ENCODE measurements around the gene POLR2I.

POLR2I gene

GRCh38 chr19:36114721-36115452 lies at the start of gene POLR2I:
TSS of gene POLR2I (minus strand) at chr19:36114875. CDS start at chr19:36114856, 19 bp downstream.
- Histone ChIP-seq H3K27me3 (no peaks in the 10 kb centered on the region), H4K20me1 (peaks cover 23% of the 10 kb centered on the region), H3K4me1 (peaks cover 44% of the 10 kb centered on the region), H3K4me2 (peak within 1 kb of the TSS; percentile 95), H3K9ac (peak within 1 kb of the TSS; percentile 89), H3K36me3 (peaks cover 69% of the 10 kb centered on the region), H3K4me3 (peak within 1 kb of the TSS; percentile 93), H3K9me3 (no peaks in the 10 kb centered on the region), H3K27ac (peak within 1 kb of the TSS; percentile 81)
- TF ChIP-seq Cebpa-rat (IDR thresholded peaks at IDR 0.05) = no peak

DNA sequence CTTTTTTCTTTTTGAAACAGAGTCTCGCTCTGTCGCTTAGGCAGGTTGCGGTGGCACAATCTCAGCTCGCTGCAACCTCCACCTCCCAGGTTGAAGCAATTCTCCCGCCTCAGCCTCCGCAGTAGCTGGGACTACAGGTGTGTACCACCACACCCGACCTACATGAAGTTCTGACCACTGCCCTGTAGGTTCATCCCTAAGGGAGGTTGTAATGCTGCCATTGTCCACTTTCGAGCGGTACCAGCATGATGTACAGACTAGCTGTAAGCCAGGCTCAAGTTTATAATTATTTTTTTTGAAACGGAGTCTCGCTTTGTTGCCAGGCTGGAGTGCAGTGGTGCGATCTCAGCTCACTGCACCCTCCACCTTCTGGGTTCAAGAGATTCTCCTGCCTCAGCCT lies 49.1 kb upstream of the POLR2I start:
- Histone ChIP-seq H4K20me1 (no peaks in the 10 kb centered on the region), H3K9me3 (no peaks in the 10 kb centered on the region), H3K4me1 (no peaks in the 10 kb centered on the region), H3K27me3 (no peaks in the 10 kb centered on the region), H3K4me3 (no peak overlapping the region), H3K36me3 (peaks cover 46% of the 10 kb centered on the region), H3K4me2 (no peak overlapping the region), H3K9ac (no peak overlapping the region), H3K27ac (no peak overlapping the region)
- no peak for TF ChIP-seq Cebpa-rat (IDR thresholded peaks at IDR 0.05)

- Histone ChIP-seq H3K27me3 (no peaks in the 10 kb centered on the region), H3K27ac (no peak overlapping the region), H3K4me1 (no peaks in the 10 kb centered on the region), H4K20me1 (no peaks in the 10 kb centered on the region), H3K4me2 (no peak overlapping the region), H3K9ac (no peak overlapping the region), H3K4me3 (no peak overlapping the region), H3K36me3 (peaks cover 39% of the 10 kb centered on the region), H3K9me3 (no peaks in the 10 kb centered on the region)
- TF ChIP-seq Cebpa-rat (IDR thresholded peaks at IDR 0.05) = no peak
Measured at GRCh38 chr19:36160821-36161596, 46.3 kb upstream of the POLR2I start.

GRCh38 chr19:36153126-36153525 lies 38.5 kb upstream of the POLR2I start:
- Histone ChIP-seq H3K4me3 (no peak overlapping the region), H3K4me1 (no peaks in the 10 kb centered on the region), H3K4me2 (no peak overlapping the region), H3K27ac (no peak overlapping the region), H3K36me3 (peaks cover 55% of the 10 kb centered on the region), H3K9me3 (no peaks in the 10 kb centered on the region), H3K27me3 (no peaks in the 10 kb centered on the region), H3K9ac (no peak overlapping the region), H4K20me1 (peaks cover 13% of the 10 kb centered on the region; the same call in 1 of the 2 replicates)
- no peak for TF ChIP-seq Cebpa-rat (IDR thresholded peaks at IDR 0.05)

DNA sequence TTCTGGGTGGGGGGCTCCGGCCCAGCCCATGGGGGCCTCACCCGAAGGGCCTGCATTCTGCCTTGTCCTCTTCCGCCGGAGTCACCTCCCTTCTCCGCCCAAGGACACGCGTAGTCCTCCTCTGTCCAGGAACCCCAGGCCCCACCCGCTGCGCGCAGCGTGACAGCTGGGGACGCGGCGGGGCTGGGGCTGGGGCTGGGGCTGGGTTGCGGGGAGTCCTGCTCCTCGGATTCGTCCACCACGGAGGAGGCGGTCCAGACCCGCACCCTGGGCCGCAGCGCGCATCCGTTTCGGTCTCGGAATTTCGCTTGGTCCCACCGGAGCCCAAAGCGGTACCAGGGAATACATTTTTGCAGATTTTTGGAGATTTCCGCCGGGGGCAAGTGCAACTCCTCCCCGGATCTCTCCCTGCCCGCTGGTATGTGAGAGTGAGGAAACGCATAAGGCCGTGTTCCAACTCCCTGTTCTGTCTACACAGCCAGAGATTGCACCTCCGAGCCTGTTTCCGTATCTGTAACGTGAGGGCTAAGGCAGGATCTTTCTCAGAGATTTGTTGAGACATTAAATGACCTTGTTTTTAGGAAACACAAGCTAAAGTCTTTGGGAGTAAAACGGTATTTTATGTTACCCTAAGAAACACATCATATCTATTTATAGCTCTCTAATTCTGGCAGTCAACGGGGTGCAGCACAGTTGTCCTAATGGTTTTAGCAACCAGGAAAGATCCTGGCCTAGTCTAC lies 37.8 kb upstream of the POLR2I start, which contains the start of gene COX7A1:
COX7A1 (minus strand) TSS at position 96 of the 740 bp plus-strand sequence; CDS start at position 56, 40 bp downstream.
- peaks cover 13% of the 10 kb centered on the region; the same call in 1 of the 2 replicates for H4K20me1 ChIP-seq
- H3K4me1 ChIP-seq = no peaks in the 10 kb centered on the region
- H3K9me3 ChIP-seq = no peaks in the 10 kb centered on the region
- no peak for TF ChIP-seq Cebpa-rat (IDR thresholded peaks at IDR 0.05)
- H3K4me2 ChIP-seq = no peak within 1 kb of the TSS
- H3K4me3 ChIP-seq = no peak within 1 kb of the TSS
- no peak within 1 kb of the TSS for H3K9ac ChIP-seq
- H3K27ac ChIP-seq = no peak within 1 kb of the TSS
- H3K27me3 ChIP-seq = no peaks in the 10 kb centered on the region
- peaks cover 61% of the 10 kb centered on the region for H3K36me3 ChIP-seq

- Histone ChIP-seq H4K20me1 (peaks cover 13% of the 10 kb centered on the region; the same call in 1 of the 2 replicates), H3K27ac (no peak overlapping the region), H3K9ac (no peak overlapping the region), H3K4me2 (no peak overlapping the region), H3K27me3 (no peaks in the 10 kb centered on the region), H3K9me3 (no peaks in the 10 kb centered on the region), H3K36me3 (peaks cover 66% of the 10 kb centered on the region), H3K4me3 (no peak overlapping the region), H3K4me1 (no peaks in the 10 kb centered on the region)
- no peak for TF ChIP-seq Cebpa-rat (IDR thresholded peaks at IDR 0.05)
Measured at GRCh38 chr19:36152019-36152351, 37.3 kb upstream of the POLR2I start.

GRCh38 chr19:36151144-36152018 lies 36.7 kb upstream of the POLR2I start:
- Histone ChIP-seq H3K36me3 (peaks cover 72% of the 10 kb centered on the region), H3K4me2 (no peak overlapping the region), H3K27ac (no peak overlapping the region), H3K4me3 (no peak overlapping the region), H4K20me1 (peaks cover 13% of the 10 kb centered on the region; the same call in 1 of the 2 replicates), H3K4me1 (no peaks in the 10 kb centered on the region), H3K27me3 (no peaks in the 10 kb centered on the region), H3K9me3 (no peaks in the 10 kb centered on the region), H3K9ac (no peak overlapping the region)
- no peak for TF ChIP-seq Cebpa-rat (IDR thresholded peaks at IDR 0.05)

DNA sequence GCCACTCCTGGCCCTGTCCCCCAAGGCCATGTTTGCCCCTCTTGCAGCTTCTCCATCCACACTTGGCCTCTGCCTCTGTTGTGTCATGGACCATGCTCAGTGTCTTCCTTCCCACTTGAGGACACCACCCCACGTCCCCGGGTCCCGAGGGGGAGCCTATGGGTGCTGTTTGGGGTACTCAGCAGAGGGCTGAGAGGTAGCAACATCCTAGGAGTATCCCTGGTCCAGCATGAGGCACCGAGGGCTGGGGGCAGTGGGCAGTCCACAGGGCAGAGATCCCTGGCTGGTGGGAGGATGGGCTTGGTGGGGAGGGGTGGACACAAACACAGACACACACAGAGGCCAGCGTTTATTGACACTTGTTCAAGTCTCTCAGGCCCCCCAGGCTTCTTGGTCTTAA lies 35.9 kb upstream of the POLR2I start:
- no peaks in the 10 kb centered on the region for H3K4me1 ChIP-seq
- H3K4me2 ChIP-seq = no peak overlapping the region
- no peaks in the 10 kb centered on the region for H3K9me3 ChIP-seq
- H3K36me3 ChIP-seq = peaks cover 80% of the 10 kb centered on the region
- no peak for TF ChIP-seq Cebpa-rat (IDR thresholded peaks at IDR 0.05)
- H3K27me3 ChIP-seq = no peaks in the 10 kb centered on the region
- H3K9ac ChIP-seq = no peak overlapping the region
- no peak overlapping the region for H3K27ac ChIP-seq
- peaks cover 13% of the 10 kb centered on the region; the same call in 1 of the 2 replicates for H4K20me1 ChIP-seq
- no peak overlapping the region for H3K4me3 ChIP-seq

All from BLaER1 (cell line).